Gastroesophageal sphincter (tissue), 3 donors: ENCODE measurements around the gene POMT1.

Experiments used
- EP300 ChIP-seq: sonication (generic); formaldehyde crosslinking; IDR thresholded peaks from one replicate; pipeline ENCODE4 v1.6.1; 2017; ENCODE audit warnings: antibody characterized with exemption, mild to moderate bottlenecking
- POLR2A ChIP-seq, 2 donors: fragments of 450-650 bp; IDR thresholded peaks; one replicate each; pipeline ENCODE4 v1.6.1; 2017; ENCODE audit warnings: antibody characterized with exemption in 2 of 2, mild to moderate bottlenecking in 2 of 2, moderate library complexity in 1 of 2
- TF ChIP-seq, protein P1 (sequence below), 4 experiments: fragments of 200-600 bp in 2 of 4; fragments of 450-650 bp in 2 of 4; sonication (generic) in 1 of 4; IDR thresholded peaks; one replicate each; pipeline ENCODE4 v1.5.1; 2017 to 2019; ENCODE audit warnings: antibody characterized with exemption in 4 of 4, mild to moderate bottlenecking in 2 of 4, moderate library complexity in 2 of 4

DNA sequence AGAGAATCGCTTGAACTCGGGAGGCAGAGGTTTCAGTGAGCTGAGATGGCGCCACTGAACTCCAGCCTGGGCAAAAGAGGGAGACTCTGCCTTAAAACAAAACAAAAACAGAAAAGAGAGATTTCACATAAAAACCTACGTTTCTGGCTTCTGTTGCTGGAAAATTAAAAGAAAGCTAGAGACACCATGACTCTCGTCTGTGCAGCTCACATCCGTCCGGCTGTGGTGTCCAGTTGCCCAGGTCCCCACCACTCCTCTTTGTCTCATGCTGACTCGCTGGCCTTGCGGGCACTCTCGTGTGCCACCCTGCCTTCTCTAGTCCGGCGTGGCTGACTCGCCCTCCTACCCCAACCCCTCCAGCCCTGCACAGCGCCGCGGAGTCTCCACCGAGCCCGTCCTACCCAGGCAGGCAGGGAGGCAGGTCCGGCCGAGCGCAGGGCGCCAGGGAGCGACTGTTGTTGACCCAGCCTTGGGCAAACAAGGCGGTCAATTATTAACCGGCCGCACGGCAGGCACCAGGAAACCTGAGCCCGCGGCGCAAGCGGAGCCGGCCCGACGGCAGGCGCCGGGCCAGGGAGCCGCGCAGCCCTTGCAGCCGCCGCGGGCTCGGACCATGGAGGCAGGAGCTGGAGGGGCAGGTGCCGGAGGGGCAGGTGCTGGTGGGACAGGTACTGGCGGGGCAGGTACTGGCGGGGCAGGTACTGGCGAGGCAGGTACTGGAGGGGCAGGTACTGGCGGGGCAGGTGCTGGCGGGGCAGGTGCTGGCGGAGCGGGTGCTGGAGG is 42.5 kb downstream of the POMT1 start, which contains the start of gene PRRT1B:
- TF ChIP-seq, protein P1, sequence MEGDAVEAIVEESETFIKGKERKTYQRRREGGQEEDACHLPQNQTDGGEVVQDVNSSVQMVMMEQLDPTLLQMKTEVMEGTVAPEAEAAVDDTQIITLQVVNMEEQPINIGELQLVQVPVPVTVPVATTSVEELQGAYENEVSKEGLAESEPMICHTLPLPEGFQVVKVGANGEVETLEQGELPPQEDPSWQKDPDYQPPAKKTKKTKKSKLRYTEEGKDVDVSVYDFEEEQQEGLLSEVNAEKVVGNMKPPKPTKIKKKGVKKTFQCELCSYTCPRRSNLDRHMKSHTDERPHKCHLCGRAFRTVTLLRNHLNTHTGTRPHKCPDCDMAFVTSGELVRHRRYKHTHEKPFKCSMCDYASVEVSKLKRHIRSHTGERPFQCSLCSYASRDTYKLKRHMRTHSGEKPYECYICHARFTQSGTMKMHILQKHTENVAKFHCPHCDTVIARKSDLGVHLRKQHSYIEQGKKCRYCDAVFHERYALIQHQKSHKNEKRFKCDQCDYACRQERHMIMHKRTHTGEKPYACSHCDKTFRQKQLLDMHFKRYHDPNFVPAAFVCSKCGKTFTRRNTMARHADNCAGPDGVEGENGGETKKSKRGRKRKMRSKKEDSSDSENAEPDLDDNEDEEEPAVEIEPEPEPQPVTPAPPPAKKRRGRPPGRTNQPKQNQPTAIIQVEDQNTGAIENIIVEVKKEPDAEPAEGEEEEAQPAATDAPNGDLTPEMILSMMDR (IDR thresholded peaks at IDR 0.05): no peak
- TF ChIP-seq EP300: no peak
- no peak for TF ChIP-seq POLR2A (IDR thresholded peaks at IDR 0.05)
